ENCODE results near the gene EPSTI1.

The EPSTI1 gene

GRCh38 chr13:42836930-42837690 is 154.9 kb downstream of the EPSTI1 start:
- no peak for DNase-seq
